Uterus (tissue), 4 donors: Measurements from ENCODE around the gene LXN. TPM values are rescaled to one million over a fixed set of nuclear protein-coding genes. Genes with fewer than 3 reads are reported as not detected.

ENCODE experiments used
- DNase-seq, 2 donors: peaks; one replicate each; pipeline ENCODE4 v3.0.0-alpha.2; 2019 to 2020
- H3K27ac ChIP-seq, 2 donors: fragments of 200-600 bp; sonication (generic); 1 replicate in 1 of 2; 2 replicates in 1 of 2; pipeline ENCODE4 v1.5.1; 2016 to 2018
- H3K27me3 ChIP-seq, 2 donors: fragments of 200-600 bp; sonication (generic); one replicate each; pipeline ENCODE4 v1.5.1; 2018 to 2019; ENCODE audit warnings: control low read depth in 1 of 2
- H3K36me3 ChIP-seq, 2 donors: fragments of 200-600 bp; sonication (generic); one replicate each; pipeline ENCODE4 v1.5.1; 2019; ENCODE audit warnings: control low read depth in 1 of 2
- H3K4me1 ChIP-seq, 2 donors: fragments of 200-600 bp; sonication (generic); one replicate each; pipeline ENCODE4 v1.5.1; 2018 to 2019; ENCODE audit warnings: control low read depth in 1 of 2
- H3K4me3 ChIP-seq, 2 donors: fragments of 200-600 bp; sonication (generic); 1 replicate in 1 of 2; 2 replicates in 1 of 2; pipeline ENCODE4 v1.5.1; 2018 to 2019; ENCODE audit warnings: mild to moderate bottlenecking in 1 of 2
- H3K9me3 ChIP-seq, 2 donors: fragments of 200-600 bp; sonication (generic); one replicate each; pipeline ENCODE4 v1.5.1; 2019; ENCODE audit warnings: control low read depth in 1 of 2
- CTCF ChIP-seq, 4 experiments: fragments of 200-600 bp in 2 of 4; fragments of 450-650 bp in 2 of 4; sonication (generic) in 2 of 4; IDR thresholded peaks; one replicate each; pipeline ENCODE4 v1.5.1; 2016 to 2019; ENCODE audit warnings: antibody characterized with exemption in 4 of 4, mild to moderate bottlenecking in 2 of 4, moderate library complexity in 1 of 4
- POLR2A ChIP-seq, 2 donors: fragments of 450-650 bp; IDR thresholded peaks; one replicate each; pipeline ENCODE4 v1.6.1; 2016; ENCODE audit warnings: antibody characterized with exemption in 2 of 2, mild to moderate bottlenecking in 1 of 2, moderate library complexity in 1 of 2
- intact Hi-C: fragments of 100-400 bp; cut with DNase I; formaldehyde crosslinking; loops from one replicate; pipeline ENCODE4 v1.15.1; 2023; ENCODE audit warnings: low total_unique reads
- total RNA-seq, 4 donors: library from RNA; depleted of rRNA in 3 of 4; stranded (reverse); fragments of >200 nt in 3 of 4; gene quantifications; one replicate each; pipeline versions ENCODE4 v1.1.0 to v1.2.4, GENCODE V29; 2014 to 2023
- donor health status: DM: yes; HTN: yes; CAD: no.

The LXN gene
- total RNA-seq, 4 donors from 2014 or later = 25.3 to 49.7 (median 34.8) TPM

GRCh38 chr3:158685159-158685558 is 12.7 kb upstream of the LXN start:
- no peaks in the 10 kb centered on the region for H3K9me3 ChIP-seq
- intact Hi-C loops = no loop called here
- no peaks in the 10 kb centered on the region for H3K4me1 ChIP-seq
- no peak for TF ChIP-seq CTCF (IDR thresholded peaks at IDR 0.05)
- TF ChIP-seq POLR2A (IDR thresholded peaks at IDR 0.05) = no peak
- no peaks in the 10 kb centered on the region for H3K27me3 ChIP-seq
- no peak overlapping the region for H3K27ac ChIP-seq
- no peaks in the 10 kb centered on the region for H3K36me3 ChIP-seq
- no peak overlapping the region for H3K4me3 ChIP-seq
- DNase-seq = no peak

GRCh38 chr3:158683230-158683962 is 10.9 kb upstream of the LXN start:
- no peak for DNase-seq
- Histone ChIP-seq H3K36me3 (no peaks in the 10 kb centered on the region), H3K27ac (no peak overlapping the region), H3K4me1 (no peaks in the 10 kb centered on the region), H3K4me3 (no peak overlapping the region), H3K9me3 (no peaks in the 10 kb centered on the region), H3K27me3 (no peaks in the 10 kb centered on the region)
- intact Hi-C loops = no loop called here
- TF ChIP-seq POLR2A (IDR thresholded peaks at IDR 0.05) = no peak
- no peak for TF ChIP-seq CTCF (IDR thresholded peaks at IDR 0.05)

- intact Hi-C loops = no loop called here
- no peaks in the 10 kb centered on the region for H3K9me3 ChIP-seq
- no peak for TF ChIP-seq CTCF (IDR thresholded peaks at IDR 0.05)
- no peak for TF ChIP-seq POLR2A (IDR thresholded peaks at IDR 0.05)
- no peaks in the 10 kb centered on the region for H3K27me3 ChIP-seq
- H3K4me3 ChIP-seq = no peak overlapping the region
- no peaks in the 10 kb centered on the region for H3K4me1 ChIP-seq
- no peak overlapping the region for H3K27ac ChIP-seq
- no peak for DNase-seq
- H3K36me3 ChIP-seq = no peaks in the 10 kb centered on the region
These were observed 8.4 kb upstream of the LXN start for GRCh38 chr3:158680861-158681260.

- Histone ChIP-seq H3K4me3 (no peak overlapping the region), H3K4me1 (no peaks in the 10 kb centered on the region), H3K9me3 (no peaks in the 10 kb centered on the region), H3K27me3 (no peaks in the 10 kb centered on the region), H3K27ac (no peak overlapping the region), H3K36me3 (no peaks in the 10 kb centered on the region)
- no peak for TF ChIP-seq CTCF (IDR thresholded peaks at IDR 0.05)
- no peak for TF ChIP-seq POLR2A (IDR thresholded peaks at IDR 0.05)
- intact Hi-C loops = no loop called here
- DNase-seq = no peak
These were observed 7.1 kb upstream of the LXN start for GRCh38 chr3:158679547-158680000.

GRCh38 chr3:158678687-158679086 is 6.2 kb upstream of the LXN start:
- TF ChIP-seq CTCF (IDR thresholded peaks at IDR 0.05) = no peak
- no peak for TF ChIP-seq POLR2A (IDR thresholded peaks at IDR 0.05)
- H3K4me3 ChIP-seq = no peak overlapping the region
- no peaks in the 10 kb centered on the region for H3K36me3 ChIP-seq
- intact Hi-C loops = no loop called here
- DNase-seq = no peak
- no peak overlapping the region for H3K27ac ChIP-seq
- H3K27me3 ChIP-seq = no peaks in the 10 kb centered on the region
- H3K9me3 ChIP-seq = no peaks in the 10 kb centered on the region
- H3K4me1 ChIP-seq = no peaks in the 10 kb centered on the region
